WTC11 (cell line): ENCODE data around the gene DCTN2. TPM values are rescaled to one million over a fixed set of nuclear protein-coding genes. Genes with fewer than 3 reads are reported as not detected.
A peak's percentile ranks its signal among the peaks of the same experiment; 100 is the strongest.

ENCODE experiments used
- ATAC-seq: fragments of 200-7000 bp; cut with Tn5 transposase; 2 replicates; pipeline ENCODE4 v1.10.0; 2021; ENCODE audit warnings: mild to moderate bottlenecking, moderate library complexity
- CTCF ChIA-PET: fragments of 300-600 bp; sonication (Branson Sonifier 250); formaldehyde crosslinking; loops from one replicate; lab custom pipeline; 2021; ENCODE audit warnings: antibody characterized with exemption; lab: Charles Lee
- POLR2A ChIA-PET: fragments of 350-600 bp; sonication (Branson Sonifier 250); formaldehyde crosslinking; loops from one replicate; lab custom pipeline; 2021; ENCODE audit warnings: antibody characterized with exemption; lab: Charles Lee
- DNase-seq: peaks from one replicate; pipeline ENCODE4 v3.0.0; 2021; ENCODE audit warnings: low spot score
- H3K27ac Mint-ChIP-seq: 2 replicates; pipeline ENCODE4 v1.8.0; 2021; ENCODE audit warnings: mixed read lengths
- H3K27me3 Mint-ChIP-seq: 2 replicates; pipeline ENCODE4 v1.8.0; 2021; ENCODE audit warnings: low read depth, mild to moderate bottlenecking, moderate library complexity, mixed read lengths
- H3K36me3 Mint-ChIP-seq: 2 replicates; pipeline ENCODE4 v1.8.0; 2021; ENCODE audit warnings: mixed read lengths
- H3K4me1 Mint-ChIP-seq: 2 replicates; pipeline ENCODE4 v1.8.0; 2022; ENCODE audit warnings: mixed read lengths
- H3K4me3 Mint-ChIP-seq: 2 replicates; pipeline ENCODE4 v1.8.0; 2021; ENCODE audit warnings: mild to moderate bottlenecking, moderate library complexity, mixed read lengths
- H3K9me3 Mint-ChIP-seq: 2 replicates; pipeline ENCODE4 v1.8.0; 2021; ENCODE audit warnings: mixed read lengths
- ATF6 ChIP-seq: sonication (generic); formaldehyde crosslinking; IDR thresholded peaks from 2 replicates; pipeline ENCODE4 v1.8.1; 2023; ENCODE audit warnings: mild to moderate bottlenecking, missing genetic modification reagents
- CTCF ChIP-seq: fragments of 200-600 bp; IDR thresholded peaks from 2 replicates; pipeline ENCODE4 v1.8.0; 2022; ENCODE audit warnings: antibody characterized with exemption
- ELF4 ChIP-seq: sonication (generic); formaldehyde crosslinking; IDR thresholded peaks from 2 replicates; pipeline ENCODE4 v1.8.1; 2022; ENCODE audit warnings: low read depth, mild to moderate bottlenecking, moderate library complexity, missing genetic modification reagents
- ETV6 ChIP-seq: sonication (generic); formaldehyde crosslinking; IDR thresholded peaks from 2 replicates; pipeline ENCODE4 v1.8.1; 2022; ENCODE audit warnings: mild to moderate bottlenecking, missing genetic modification reagents
- FOXJ3 ChIP-seq: sonication (generic); formaldehyde crosslinking; IDR thresholded peaks from 2 replicates; pipeline ENCODE4 v1.9.0; 2021; ENCODE audit warnings: missing genetic modification reagents, mild to moderate bottlenecking, borderline replicate concordance
- GABPB1 ChIP-seq: sonication (generic); formaldehyde crosslinking; IDR thresholded peaks from 2 replicates; pipeline ENCODE4 v1.8.1; 2023; ENCODE audit warnings: mild to moderate bottlenecking, missing genetic modification reagents
- JUN ChIP-seq: sonication (generic); formaldehyde crosslinking; IDR thresholded peaks from 2 replicates; pipeline ENCODE4 v1.8.0; 2023; ENCODE audit warnings: mild to moderate bottlenecking, missing genetic modification reagents
- KAT7 ChIP-seq: sonication (generic); formaldehyde crosslinking; IDR thresholded peaks from 2 replicates; pipeline ENCODE4 v1.8.1; 2023; ENCODE audit warnings: missing genetic modification reagents, mild to moderate bottlenecking, borderline replicate concordance
- MLX ChIP-seq: sonication (generic); formaldehyde crosslinking; IDR thresholded peaks from 2 replicates; pipeline ENCODE4 v1.8.1; 2023; ENCODE audit warnings: mild to moderate bottlenecking, missing genetic modification reagents, moderate library complexity
- MYBL2 ChIP-seq: sonication (generic); formaldehyde crosslinking; IDR thresholded peaks from 2 replicates; pipeline ENCODE4 v1.8.1; 2023; ENCODE audit warnings: mild to moderate bottlenecking, moderate library complexity, missing genetic modification reagents
- NFE2L1 ChIP-seq: sonication (generic); formaldehyde crosslinking; IDR thresholded peaks from 2 replicates; pipeline ENCODE4 v1.8.1; 2023; ENCODE audit warnings: missing genetic modification reagents
- NR3C1 ChIP-seq: sonication (generic); formaldehyde crosslinking; conservative IDR thresholded peaks from 2 replicates; pipeline ENCODE4 v1.8.1; 2023; ENCODE audit warnings: low read depth, mild to moderate bottlenecking, missing genetic modification reagents
- SMAD3 ChIP-seq: sonication (generic); formaldehyde crosslinking; IDR thresholded peaks from 2 replicates; pipeline ENCODE4 v1.8.0; 2022; ENCODE audit warnings: missing genetic modification reagents, mild to moderate bottlenecking, borderline replicate concordance
- SOX15 ChIP-seq: fragments of 250-450 bp; sonication (Bioruptor Pico); IDR thresholded peaks from 2 replicates; pipeline ENCODE4 v1.9.0; 2021; ENCODE audit warnings: mild to moderate bottlenecking
- TEAD1 ChIP-seq: sonication (generic); formaldehyde crosslinking; IDR thresholded peaks from 2 replicates; pipeline ENCODE4 v1.8.0; 2022; ENCODE audit warnings: mild to moderate bottlenecking, missing genetic modification reagents
- ZNF121 ChIP-seq: sonication (generic); formaldehyde crosslinking; IDR thresholded peaks from 2 replicates; pipeline ENCODE4 v1.8.0; 2023; ENCODE audit warnings: missing genetic modification reagents
- ZNF281 ChIP-seq: sonication (generic); formaldehyde crosslinking; IDR thresholded peaks from 2 replicates; pipeline ENCODE4 v1.8.0; 2023; ENCODE audit warnings: mild to moderate bottlenecking, missing genetic modification reagents
- ZNF317 ChIP-seq: sonication (generic); formaldehyde crosslinking; IDR thresholded peaks from 2 replicates; pipeline ENCODE4 v1.8.1; 2023; ENCODE audit warnings: low read depth, mild to moderate bottlenecking, moderate library complexity, missing genetic modification reagents, borderline replicate concordance
- total RNA-seq: library from RNA; stranded (reverse); gene quantifications from 3 replicates; pipeline ENCODE4 v1.2.3, GENCODE V29; 2021

Gene DCTN2
- total RNA-seq, 1 experiment from 2014 or later, result 93.5 TPM

- TF ChIP-seq FOXJ3 (CRISPR knock-in tag), result no peak
Measured at GRCh38 chr12:57548013-57548315, 972 bp upstream of the DCTN2 start (continued).

GRCh38 chr12:57547288-57548012, 458 bp upstream of the DCTN2 start:
- ATAC-seq, result no peak
- POLR2A ChIA-PET, result interaction anchor here (0.6 kb wide), 1 partner anchor 27 kb away, joined by 3 read pairs; the partner anchor contains the start of gene DDIT3
- Mint-ChIP-seq H3K36me3 (0 out of 2 replicates have a peak, but pooled peaks cover 2% of the 10 kb centered on the region), H3K27me3 (peaks cover 24% of the 10 kb centered on the region), H3K4me3 (peak overlapping the region; percentile 99), H3K27ac (no peak overlapping the region), H3K4me1 (peaks cover 47% of the 10 kb centered on the region), H3K9me3 (no peaks in the 10 kb centered on the region)
- CTCF ChIA-PET, result interaction anchor here (1.1 to 1.8 kb wide), 8 partner anchors 11 to 188 kb away, joined by 3 to 9 read pairs (median 5); partner anchors contain the start of gene GLI1
- TF ChIP-seq SMAD3 (CRISPR knock-in tag) (no peak), GABPB1 (CRISPR knock-in tag) (peak; percentile 59; the same call in 1 of the 2 replicates)
- no peak for DNase-seq

GRCh38 chr12:57545809-57546437, 1.1 kb downstream of the DCTN2 start:
- Mint-ChIP-seq H3K4me3 (peak overlapping the region; percentile 99), H3K9me3 (no peaks in the 10 kb centered on the region), H3K36me3 (peaks cover 6% of the 10 kb centered on the region; the same call in 1 of the 2 replicates), H3K27ac (peak overlapping the region; percentile 93; the same call in 1 of the 2 replicates), H3K4me1 (peaks cover 37% of the 10 kb centered on the region), H3K27me3 (peaks cover 24% of the 10 kb centered on the region)
- ChIA-PET CTCF (interaction anchor here (0.9 to 1.8 kb wide), 7 partner anchors 10 to 87 kb away, joined by 3 to 9 read pairs (median 5); partner anchors contain the start of gene GLI1), POLR2A (interaction anchor here (0.6 to 1.3 kb wide), 5 partner anchors 12 to 88 kb away, joined by 3 to 4 read pairs (median 3); partner anchors contain the start of gene DDIT3)
- no peak for DNase-seq
- TF ChIP-seq ZNF121 (CRISPR knock-in tag), result no peak
- ATAC-seq, result no peak

- CTCF ChIA-PET, result no interaction called here
- ATAC-seq (no peak), DNase-seq (no peak)
- no peak overlapping the region for H3K4me3 Mint-ChIP-seq
- H3K36me3 Mint-ChIP-seq, result peaks cover 7% of the 10 kb centered on the region; the same call in 1 of the 2 replicates
- TF ChIP-seq NFE2L1 (CRISPR knock-in tag) (no peak), TEAD1 (CRISPR knock-in tag) (no peak), SMAD3 (CRISPR knock-in tag) (no peak), KAT7 (CRISPR knock-in tag) (no peak), ATF6 (CRISPR knock-in tag) (no peak), ETV6 (CRISPR knock-in tag) (no peak)
- TF ChIP-seq, all 79 proteins: peak for 0
- POLR2A ChIA-PET, result no interaction called here
- H3K27me3 Mint-ChIP-seq, result peaks cover 14% of the 10 kb centered on the region
- H3K4me1 Mint-ChIP-seq, result peaks cover 22% of the 10 kb centered on the region
- H3K9me3 Mint-ChIP-seq, result no peaks in the 10 kb centered on the region
- no peak overlapping the region; the same call in 1 of the 2 replicates for H3K27ac Mint-ChIP-seq
Measured at GRCh38 chr12:57543581-57543980, 3.4 kb downstream of the DCTN2 start.

- Mint-ChIP-seq H3K27ac (no peak overlapping the region), H3K9me3 (no peaks in the 10 kb centered on the region), H3K4me3 (no peak overlapping the region), H3K4me1 (peaks cover 17% of the 10 kb centered on the region), H3K27me3 (no peaks in the 10 kb centered on the region), H3K36me3 (peaks cover 9% of the 10 kb centered on the region)
- DNase-seq, result no peak
- POLR2A ChIA-PET, result no interaction called here
- ATAC-seq, result no peak
- CTCF ChIA-PET, result interaction anchor here (1.0 kb wide), 1 partner anchor 41 kb away, joined by 4 read pairs; no protein-coding TSS in a partner anchor
- TF ChIP-seq SOX15 (CRISPR knock-in tag) (no peak), CTCF (no peak), ELF4 (CRISPR knock-in tag) (no peak), NR3C1 (CRISPR knock-in tag) (no peak), MLX (CRISPR knock-in tag) (no peak), ZNF281 (CRISPR knock-in tag) (no peak), JUN (CRISPR knock-in tag) (no peak), MYBL2 (CRISPR knock-in tag) (no peak), ZNF317 (CRISPR knock-in tag) (no peak)
Measured at GRCh38 chr12:57541717-57542116, 5.3 kb downstream of the DCTN2 start.
